A673 (cell line): ENCODE data around the gene VWA2. TPM values are rescaled to one million over a fixed set of nuclear protein-coding genes. Genes with fewer than 3 reads are reported as not detected.

Experiments used
- BruUV-seq: library from RNA; stranded (reverse); fragments of 400-500 nt; replicated peaks from 2 replicates; lab custom pipeline; 2021; lab: Mats Ljungman, UMichigan
- CTCF ChIA-PET: fragments of 300-600 bp; sonication (Branson Sonifier 250); formaldehyde crosslinking; loops from one replicate; lab custom pipeline; 2022; ENCODE audit warnings: antibody characterized with exemption; lab: Charles Lee
- POLR2A ChIA-PET: fragments of 300-600 bp; sonication (Branson Sonifier 250); formaldehyde crosslinking; loops from one replicate; lab custom pipeline; 2022; ENCODE audit warnings: antibody characterized with exemption; ENCODE audit not compliant: low non-redundant PET; lab: Charles Lee
- DNase-seq: peaks from one replicate; pipeline ENCODE4 v3.0.0-alpha.2; 2015; ENCODE audit warnings: low spot score
- H3K27ac ChIP-seq: fragments of 200-600 bp; sonication (generic); 2 replicates; pipeline ENCODE4 v1.5.1; 2016; ENCODE audit warnings: mixed run types, low read depth, mild to moderate bottlenecking, mixed read lengths, antibody characterized with exemption, low read length; ENCODE audit not compliant: poor library complexity, severe bottlenecking
- H3K27me3 ChIP-seq: fragments of 200-600 bp; sonication (generic); replicated peaks from 2 replicates; pipeline ENCODE4 v1.6.1; 2017; ENCODE audit warnings: mixed run types, low read depth, mild to moderate bottlenecking, mixed read lengths, antibody characterized with exemption, low read length; ENCODE audit not compliant: insufficient read depth, poor library complexity
- H3K36me3 ChIP-seq: fragments of 200-600 bp; sonication (generic); 2 replicates; pipeline ENCODE4 v1.6.1; 2016; ENCODE audit warnings: mixed run types, mild to moderate bottlenecking, mixed read lengths, antibody characterized with exemption, low read length; ENCODE audit not compliant: insufficient read depth, poor library complexity, severe bottlenecking
- H3K4me1 ChIP-seq: fragments of 200-600 bp; sonication (generic); 2 replicates; pipeline ENCODE4 v1.6.1; 2017; ENCODE audit warnings: mixed run types, mild to moderate bottlenecking, mixed read lengths, antibody characterized with exemption, low read length; ENCODE audit not compliant: insufficient read depth, poor library complexity, severe bottlenecking
- H3K4me3 ChIP-seq: fragments of 200-600 bp; sonication (generic); 2 replicates; pipeline ENCODE4 v1.5.1; 2016; ENCODE audit warnings: low read depth, mixed run types, mild to moderate bottlenecking, mixed read lengths, low read length; ENCODE audit not compliant: poor library complexity, severe bottlenecking
- H3K9me3 ChIP-seq: fragments of 200-600 bp; sonication (generic); 2 replicates; pipeline ENCODE4 v1.6.1; 2016; ENCODE audit warnings: mixed run types, low read depth, mild to moderate bottlenecking, mixed read lengths, antibody characterized with exemption, low read length; ENCODE audit not compliant: poor library complexity, severe bottlenecking
- CTCF ChIP-seq: fragments of 300-800, 200-600 bp; sonication (generic); conservative IDR thresholded peaks from 2 replicates; pipeline ENCODE4 v1.5.1; 2017; ENCODE audit warnings: low read depth, mild to moderate bottlenecking, antibody characterized with exemption, low read length, moderate library complexity, mixed read lengths
- EZH2 ChIP-seq: fragments of 200-600 bp; sonication (generic); IDR thresholded peaks from 2 replicates; pipeline ENCODE4 v1.6.1; 2017; ENCODE audit warnings: borderline replicate concordance, low read depth, mild to moderate bottlenecking, mixed read lengths, antibody characterized with exemption, low read length; ENCODE audit not compliant: poor library complexity, severe bottlenecking
- intact Hi-C: fragments of 100-400 bp; cut with micrococcal nuclease; formaldehyde crosslinking; loops from one replicate; pipeline ENCODE4 v1.10.0; 2022; ENCODE audit not compliant: unreplicated experiment
- total RNA-seq: library from RNA; stranded (reverse); gene quantifications from 2 replicates; pipeline ENCODE4 v1.2.3, GENCODE V29; 2021

Gene VWA2
- total RNA-seq, 1 experiment from 2014 or later: not detected

GRCh38 chr10:114309364-114309651, 70.3 kb downstream of the VWA2 start:
- Histone ChIP-seq H3K4me3 (no peak overlapping the region), H3K9me3 (no peaks in the 10 kb centered on the region), H3K4me1 (peaks cover 4% of the 10 kb centered on the region), H3K27ac (no peak overlapping the region), H3K27me3 (no peaks in the 10 kb centered on the region), H3K36me3 (no peaks in the 10 kb centered on the region)
- intact Hi-C loops: loop anchor here (10.0 kb wide), 1 partner anchor 125 kb away; no protein-coding TSS in a partner anchor
- no peak for DNase-seq
- ChIA-PET CTCF (no interaction called here), POLR2A (no interaction called here)
- TF ChIP-seq CTCF: no peak
- no peak for TF ChIP-seq EZH2
- no TSS peak for BruUV-seq

GRCh38 chr10:114310346-114310745, 71.3 kb downstream of the VWA2 start:
- no peak for DNase-seq
- CTCF ChIA-PET: no interaction called here
- no TSS peak for BruUV-seq

DNA sequence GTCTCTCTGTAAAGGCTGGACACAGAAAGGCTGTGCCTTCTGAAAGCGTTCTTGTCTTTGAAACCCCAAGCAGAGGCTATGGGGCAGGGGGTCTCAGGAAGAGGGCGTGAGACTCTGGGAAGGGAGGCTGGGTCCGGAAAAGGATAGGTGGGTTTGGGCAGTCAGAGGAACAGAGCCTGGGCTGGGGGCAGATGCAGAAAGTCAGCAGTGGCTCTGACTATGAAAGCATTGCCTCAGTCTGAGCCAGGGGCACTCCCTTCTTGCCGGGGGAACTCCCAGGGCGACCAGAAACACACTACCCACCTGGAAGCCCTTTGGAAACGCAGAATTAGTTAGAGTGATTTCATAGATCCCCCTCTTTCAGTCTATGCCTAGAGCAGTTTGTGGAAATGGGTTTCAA, 72.0 kb downstream of the VWA2 start:
- no peak for TF ChIP-seq CTCF
- TF ChIP-seq EZH2: no peak
- no TSS peak for BruUV-seq
- no peak overlapping the region for H3K4me3 ChIP-seq
- ChIA-PET CTCF (no interaction called here), POLR2A (no interaction called here)
- H3K4me1 ChIP-seq: no peaks in the 10 kb centered on the region
- no peak overlapping the region for H3K27ac ChIP-seq
- intact Hi-C loops: loop anchor here (5.0 kb wide), 1 partner anchor 1106 kb away; no protein-coding TSS in a partner anchor
- H3K27me3 ChIP-seq: no peaks in the 10 kb centered on the region
- H3K36me3 ChIP-seq: no peaks in the 10 kb centered on the region
- DNase-seq: no peak
- no peaks in the 10 kb centered on the region for H3K9me3 ChIP-seq

More at GRCh38 chr10:114310346-114310745, 71.3 kb downstream of the VWA2 start:
- Histone ChIP-seq H3K27me3 (no peaks in the 10 kb centered on the region), H3K4me1 (no peaks in the 10 kb centered on the region), H3K27ac (no peak overlapping the region), H3K4me3 (no peak overlapping the region), H3K36me3 (no peaks in the 10 kb centered on the region), H3K9me3 (no peaks in the 10 kb centered on the region)
- intact Hi-C loops: loop anchor here (5.0 kb wide), 1 partner anchor 1107 kb away; no protein-coding TSS in a partner anchor
- TF ChIP-seq EZH2 (no peak), CTCF (no peak)
- POLR2A ChIA-PET: no interaction called here
